ENCODE results near the gene RALGAPA2. TPM values are rescaled to one million over a fixed set of nuclear protein-coding genes. Genes with fewer than 3 reads are reported as not detected.

Gene RALGAPA2
- total and polyA plus RNA-seq, 3 donors from 2014 or later, result 26.9 to 61.5 (median 59.2) TPM

- WGBS, 2 donors, result 75 to 86% methylated on average over 2 of the region's 2 CpGs
- H3K36me3 ChIP-seq (ENCODE audit: low read depth, missing control alignments), result no peaks in the 10 kb centered on the region
- H3K27me3 ChIP-seq, result no peaks in the 10 kb centered on the region
- H3K27ac ChIP-seq, result no peak overlapping the region
- no peak for DNase-seq
- no peak for TF ChIP-seq CTCF (IDR thresholded peaks at IDR 0.05)
- no peak for TF ChIP-seq POLR2A (IDR thresholded peaks at IDR 0.05)
- H3K4me3 ChIP-seq, result no peak overlapping the region
- no peaks in the 10 kb centered on the region for H3K4me1 ChIP-seq
- intact Hi-C loops (cut with DNase I; ENCODE audit: low total_unique reads), result no loop called here
- H3K9me3 ChIP-seq, result no peaks in the 10 kb centered on the region
Observed at GRCh38 chr20:20442466-20442865, 270.0 kb downstream of the RALGAPA2 start.

GRCh38 chr20:20440886-20441658, 271.4 kb downstream of the RALGAPA2 start:
- Histone ChIP-seq H3K36me3 (ENCODE audit: low read depth, missing control alignments) (no peaks in the 10 kb centered on the region), H3K27me3 (no peaks in the 10 kb centered on the region), H3K9me3 (no peaks in the 10 kb centered on the region), H3K27ac (no peak overlapping the region), H3K4me3 (no peak overlapping the region), H3K4me1 (no peaks in the 10 kb centered on the region)
- intact Hi-C loops (cut with DNase I; ENCODE audit: low total_unique reads), result no loop called here
- WGBS, 2 donors, result 60 to 61% methylated on average over 6 of the region's 6 CpGs
- no peak for DNase-seq
- TF ChIP-seq CTCF (IDR thresholded peaks at IDR 0.05) (no peak), POLR2A (IDR thresholded peaks at IDR 0.05) (no peak)

GRCh38 chr20:20440481-20440880, 272.0 kb downstream of the RALGAPA2 start:
- no peaks in the 10 kb centered on the region for H3K36me3 ChIP-seq (ENCODE audit: low read depth, missing control alignments)
- H3K27ac ChIP-seq, result no peak overlapping the region
- DNase-seq, result no peak
- no peaks in the 10 kb centered on the region for H3K27me3 ChIP-seq
- no peak overlapping the region for H3K4me3 ChIP-seq
- TF ChIP-seq POLR2A (IDR thresholded peaks at IDR 0.05), result no peak
- no peak for TF ChIP-seq CTCF (IDR thresholded peaks at IDR 0.05)
- no peaks in the 10 kb centered on the region for H3K4me1 ChIP-seq
- WGBS, 2 donors, result 93 to 95% methylated on average over 15 to 16 of the region's 16 CpGs
- no peaks in the 10 kb centered on the region for H3K9me3 ChIP-seq
- intact Hi-C loops (cut with DNase I; ENCODE audit: low total_unique reads), result no loop called here

GRCh38 chr20:20439602-20440190, 272.7 kb downstream of the RALGAPA2 start:
- TF ChIP-seq CTCF (IDR thresholded peaks at IDR 0.05) (no peak), POLR2A (IDR thresholded peaks at IDR 0.05) (no peak)
- no peak overlapping the region for H3K27ac ChIP-seq
- no peaks in the 10 kb centered on the region for H3K27me3 ChIP-seq
- H3K9me3 ChIP-seq, result no peaks in the 10 kb centered on the region
- WGBS, 2 donors, result 94 to 95% methylated on average over 5 of the region's 5 CpGs
- H3K4me3 ChIP-seq, result no peak overlapping the region
- no peak for DNase-seq
- no peaks in the 10 kb centered on the region for H3K36me3 ChIP-seq (ENCODE audit: low read depth, missing control alignments)
- intact Hi-C loops (cut with DNase I; ENCODE audit: low total_unique reads), result no loop called here
- H3K4me1 ChIP-seq, result no peaks in the 10 kb centered on the region

Data from testis (tissue), 3 donors.